NCI-H2227 (cell line): Measurements from ENCODE around the gene IFNL2.
A peak's percentile ranks its signal among the peaks of the same experiment; 100 is the strongest.
"Not testable (repeated sequence)": the region's sequence is repeated elsewhere in the genome, so short reads cannot be mapped to it uniquely, and the experiment has no call there.

ENCODE experiments used
- DNase-seq: peaks from one replicate; lab custom pipeline; 2025; ENCODE audit not compliant: unreplicated experiment; lab: John Stamatoyannopoulos, UW

The IFNL2 gene

DNA sequence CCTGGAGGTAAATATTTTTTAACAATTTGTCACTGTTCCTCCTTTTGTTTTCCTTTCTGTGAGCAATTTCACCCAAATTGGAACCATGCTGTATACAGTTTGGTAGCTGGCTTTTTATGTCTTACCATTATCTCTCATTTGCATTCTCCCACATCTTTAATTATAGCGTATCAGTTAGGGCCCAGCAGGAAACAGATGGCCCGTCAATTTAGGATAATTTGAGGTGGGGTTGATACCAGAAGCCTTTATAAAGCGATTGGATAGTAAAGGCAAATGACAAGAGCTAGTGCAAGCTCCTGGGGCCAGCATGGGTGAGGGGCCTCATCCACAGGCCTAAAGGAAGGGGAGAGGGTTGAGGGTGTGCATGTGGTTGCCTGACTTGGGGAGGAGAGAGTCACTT is 15.7 kb upstream of the IFNL2 start:
- DNase-seq: no peak

GRCh38 chr19:39253374-39254149 is 14.6 kb upstream of the IFNL2 start:
- no peak for DNase-seq

DNA sequence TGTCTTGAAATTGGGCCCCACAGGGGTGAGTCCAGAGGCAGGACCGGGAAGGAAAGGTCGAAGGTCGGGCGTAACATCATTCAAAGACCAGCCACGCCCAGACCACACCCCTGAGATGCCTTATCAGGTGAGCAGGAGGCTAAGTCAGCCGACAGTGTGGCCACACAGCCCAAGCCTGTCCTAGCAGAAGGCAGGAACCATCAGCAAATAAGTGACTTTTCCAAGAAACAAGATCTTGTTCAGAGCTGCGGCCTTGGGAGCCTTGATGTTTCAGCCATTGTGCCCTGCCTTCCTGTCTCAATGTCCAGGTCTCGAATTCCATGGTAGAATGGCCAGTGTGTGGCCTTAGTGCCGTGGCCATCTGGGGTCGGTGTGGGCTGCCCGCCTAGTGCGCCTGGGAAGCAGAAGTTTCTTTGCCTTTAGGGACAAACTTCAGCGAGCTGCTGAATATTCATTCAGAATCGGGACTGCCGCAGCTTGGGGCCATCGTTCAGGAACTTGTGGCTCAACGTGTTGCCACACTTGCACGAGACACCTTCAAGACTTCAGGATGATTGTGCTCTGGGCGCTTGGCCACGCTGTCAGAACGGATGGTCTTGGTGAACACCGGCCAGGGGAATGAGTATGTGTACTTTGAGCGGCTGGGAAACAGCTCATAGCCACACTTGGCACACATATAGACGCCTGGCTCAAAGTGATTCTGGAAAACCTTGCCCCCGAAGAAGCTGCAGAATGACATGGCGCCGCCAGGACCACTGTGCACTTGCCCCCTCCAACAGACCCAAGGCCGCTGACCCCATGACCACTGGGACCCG is 13.5 kb upstream of the IFNL2 start:
- DNase-seq: no peak

GRCh38 chr19:39257227-39257626 is 11.0 kb upstream of the IFNL2 start:
- no peak for DNase-seq

DNA sequence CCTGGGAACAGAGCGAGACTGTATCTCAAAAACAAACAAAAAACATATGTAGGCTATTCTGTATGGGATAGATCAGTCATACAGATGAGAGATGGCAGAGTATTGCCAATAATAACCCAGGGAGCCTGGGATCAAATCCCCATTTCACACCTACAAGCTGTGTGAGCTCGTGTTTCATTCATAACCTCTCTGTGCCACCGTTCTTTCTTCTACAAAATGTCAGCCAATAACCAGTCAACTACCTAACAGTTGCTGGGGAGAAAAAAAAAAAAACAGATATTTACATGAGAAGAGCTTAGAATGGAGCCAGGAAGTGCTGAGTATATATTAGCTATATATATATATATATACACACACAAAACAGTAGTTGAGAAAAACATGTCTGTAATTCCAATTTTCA is 6.5 kb upstream of the IFNL2 start:
- DNase-seq: no peak

- DNase-seq: no peak
Measured at GRCh38 chr19:39262496-39262895, 5.7 kb upstream of the IFNL2 start.

DNA sequence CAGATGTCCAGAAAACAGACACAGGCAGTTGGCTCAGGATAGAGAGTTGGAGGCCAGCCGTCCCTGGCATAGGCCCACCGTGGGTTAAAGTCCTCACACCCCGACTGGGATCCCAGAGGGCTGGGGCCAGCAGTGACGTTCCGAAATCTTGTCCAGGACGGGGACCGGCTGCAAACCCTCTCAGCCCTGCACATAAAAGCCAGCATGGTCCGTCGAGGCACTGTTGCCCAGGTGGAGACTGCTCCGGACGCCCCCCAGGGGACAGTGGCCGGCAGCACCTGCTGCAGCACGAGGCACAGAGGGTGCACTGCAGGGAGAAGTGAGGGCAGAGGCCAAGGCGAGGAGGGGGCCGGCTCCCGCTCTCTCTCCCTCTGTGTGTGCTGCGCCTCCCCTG is 4.3 kb upstream of the IFNL2 start:
- DNase-seq: no peak

DNA sequence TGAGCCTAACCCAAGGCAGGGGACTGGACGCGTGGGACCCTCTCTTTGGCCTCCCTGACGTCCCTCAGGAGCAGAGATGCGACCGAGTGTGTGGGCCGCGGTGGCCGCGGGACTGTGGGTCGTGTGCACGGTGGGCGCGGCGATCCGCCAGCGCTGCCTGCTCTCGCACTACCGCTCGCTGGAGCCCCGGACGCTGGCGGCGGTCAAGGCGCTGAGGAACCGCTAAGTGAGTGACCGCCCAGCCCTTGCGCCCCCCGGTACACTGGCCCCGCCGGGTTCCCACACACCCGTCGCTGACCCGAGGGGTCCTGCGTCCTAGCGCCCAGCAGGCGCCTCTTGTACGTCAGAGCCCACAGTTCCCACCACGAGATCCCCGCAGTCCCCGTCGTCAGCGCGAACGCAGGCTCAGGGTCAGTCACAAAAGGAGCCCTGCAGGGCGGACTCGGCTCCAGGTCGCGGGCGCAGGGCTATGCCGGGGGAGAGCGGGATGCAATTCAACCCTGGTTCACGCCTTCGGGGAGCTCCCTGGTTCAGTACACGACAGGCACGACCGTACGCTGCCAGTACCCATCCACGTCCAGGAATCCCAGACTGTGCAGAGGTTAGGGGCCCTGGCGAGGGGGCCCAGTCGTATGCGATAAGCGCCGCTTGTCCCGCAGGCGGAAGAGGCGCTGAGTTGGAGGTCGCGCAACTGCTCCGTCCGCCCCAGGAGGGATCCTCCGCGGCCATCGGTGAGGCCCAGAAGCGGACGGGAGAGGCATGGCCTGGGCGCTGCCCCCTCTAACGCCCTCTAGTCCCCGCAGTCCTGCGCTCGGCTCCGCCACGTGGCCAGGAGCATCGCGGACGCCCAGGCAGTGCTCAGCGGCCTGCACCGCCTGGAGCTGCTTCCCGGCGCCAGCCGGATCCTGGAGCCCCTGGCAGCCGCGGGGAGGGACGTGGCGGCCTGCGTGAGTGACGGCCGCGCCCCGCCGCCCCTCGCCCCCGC is 3.6 kb upstream of the IFNL2 start:
- DNase-seq: peak; percentile 54

GRCh38 chr19:39265321-39265916 is 2.8 kb upstream of the IFNL2 start:
- no peak for DNase-seq

- DNase-seq: not testable (repeated sequence)
Measured at GRCh38 chr19:39268531-39269223, 481 bp downstream of the IFNL2 start.

GRCh38 chr19:39269369-39269768 is 1.2 kb downstream of the IFNL2 start:
- not testable (repeated sequence) for DNase-seq

DNA sequence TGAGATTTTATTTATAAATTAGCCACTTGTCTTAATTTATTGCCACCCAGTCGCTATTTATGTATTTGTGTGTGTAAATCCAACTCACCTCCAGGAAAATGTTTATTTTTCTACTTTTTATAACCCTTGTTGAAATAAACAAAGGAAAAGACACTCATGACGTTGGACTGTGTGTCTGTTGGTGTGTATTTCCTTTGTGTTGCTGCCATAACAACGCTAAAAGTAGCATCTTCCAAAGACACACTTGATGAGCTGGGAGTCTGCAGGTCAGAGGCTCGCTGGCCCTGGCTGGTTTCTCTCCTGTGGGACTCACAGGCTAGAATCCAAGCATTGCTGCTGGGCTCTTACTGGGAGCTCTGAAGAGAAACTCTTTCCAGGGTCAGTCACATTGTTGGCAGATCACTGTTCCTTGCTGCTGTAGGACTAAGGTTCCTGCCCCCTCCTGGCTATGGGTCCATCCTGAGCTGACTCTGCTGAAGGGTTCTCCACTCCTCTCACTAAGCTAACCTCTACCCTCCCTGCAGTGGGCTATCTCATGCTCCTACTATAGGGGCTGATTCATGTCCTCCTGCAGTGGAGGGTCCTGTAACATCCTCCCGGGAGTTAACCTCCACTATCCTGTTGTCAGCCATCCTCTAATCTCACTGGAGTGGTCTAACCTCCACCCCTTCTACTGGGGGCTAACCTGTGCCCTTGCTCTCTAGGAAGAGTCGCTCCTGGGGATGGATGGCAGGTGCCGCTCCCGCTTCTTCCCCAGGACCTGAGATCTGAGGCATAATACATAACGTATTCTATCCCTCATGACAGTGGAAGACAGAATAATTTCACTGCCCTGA is 2.1 kb downstream of the IFNL2 start:
- DNase-seq: peak; percentile 82

- not testable (repeated sequence) for DNase-seq
Measured at GRCh38 chr19:39273859-39274258, 5.7 kb downstream of the IFNL2 start.

DNA sequence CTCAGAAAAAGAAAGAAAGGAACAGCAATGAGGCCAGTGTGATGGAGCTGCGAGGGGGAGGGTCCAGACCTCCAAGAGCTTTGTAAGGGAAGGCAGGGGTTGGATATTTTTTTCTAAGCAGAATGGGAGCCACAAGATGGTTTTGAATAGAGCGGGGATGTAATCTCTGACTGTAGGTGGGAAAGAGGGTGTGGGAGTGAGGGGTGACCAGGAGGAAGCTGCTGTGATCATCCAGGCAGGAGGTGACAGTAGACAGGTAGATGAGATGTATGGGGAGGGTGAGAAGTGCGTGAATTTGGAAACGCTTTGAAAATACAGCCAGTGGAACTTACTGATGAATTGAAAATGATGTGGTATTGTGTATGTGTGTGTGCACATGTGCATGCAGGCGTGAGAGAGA is 7.4 kb downstream of the IFNL2 start:
- no peak for DNase-seq

DNA sequence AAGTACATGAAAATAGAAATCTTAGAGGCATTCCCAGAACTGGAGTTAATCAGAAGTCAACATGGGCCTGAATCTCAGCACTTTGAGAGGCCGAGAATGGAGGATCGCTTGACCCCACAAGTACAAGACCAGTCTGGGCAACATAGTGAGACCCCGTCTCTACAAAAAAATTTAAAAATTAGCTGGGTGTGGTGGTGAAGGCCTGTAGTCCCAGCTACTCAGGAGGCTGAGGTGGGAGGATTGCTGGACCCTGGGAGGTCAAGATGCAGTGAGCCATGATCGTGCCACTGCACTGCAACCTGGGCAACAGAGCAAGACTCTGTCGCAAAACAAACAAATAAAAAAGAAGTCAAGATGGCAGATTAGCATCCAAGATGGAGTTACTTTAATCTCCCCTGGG is 8.5 kb downstream of the IFNL2 start:
- no peak for DNase-seq

DNA sequence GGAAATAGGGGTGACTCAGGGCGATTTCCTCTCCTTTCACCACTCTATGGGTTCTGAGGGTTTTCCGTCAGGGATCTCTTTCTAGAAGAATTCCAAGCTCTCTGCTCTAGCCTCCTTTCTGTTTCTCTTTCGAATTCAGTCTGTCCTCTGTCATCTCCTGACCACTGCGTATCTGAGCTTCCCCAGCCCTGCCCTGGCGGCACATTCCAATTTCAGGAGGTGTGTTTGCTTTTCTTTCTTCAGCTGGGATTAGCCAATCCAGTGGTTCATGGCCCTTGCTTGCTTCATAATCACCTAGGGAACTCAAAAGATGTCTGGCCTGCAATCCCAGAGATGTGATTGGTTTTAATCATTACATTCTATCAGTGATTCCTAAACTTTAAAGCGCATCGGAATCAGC is 9.4 kb downstream of the IFNL2 start:
- no peak for DNase-seq

DNA sequence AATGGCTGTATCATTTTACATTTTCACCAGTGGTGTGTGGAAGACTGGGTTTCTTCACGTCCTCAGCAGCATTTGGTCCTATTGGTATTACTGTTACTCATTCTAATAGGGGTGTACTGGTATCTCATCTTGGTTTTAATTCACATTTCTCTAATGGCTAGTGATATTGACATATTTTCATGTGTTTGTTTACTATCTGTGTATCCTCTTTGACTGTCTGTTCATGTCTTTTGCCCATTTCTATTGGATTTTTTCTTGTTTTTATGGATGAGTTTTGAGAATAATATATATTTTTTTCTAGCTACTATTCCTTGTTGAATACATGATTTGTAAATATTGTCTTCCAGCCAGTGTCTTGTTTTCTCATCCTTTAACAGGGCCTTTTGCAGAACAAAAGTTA is 13.8 kb downstream of the IFNL2 start:
- DNase-seq: no peak

DNA sequence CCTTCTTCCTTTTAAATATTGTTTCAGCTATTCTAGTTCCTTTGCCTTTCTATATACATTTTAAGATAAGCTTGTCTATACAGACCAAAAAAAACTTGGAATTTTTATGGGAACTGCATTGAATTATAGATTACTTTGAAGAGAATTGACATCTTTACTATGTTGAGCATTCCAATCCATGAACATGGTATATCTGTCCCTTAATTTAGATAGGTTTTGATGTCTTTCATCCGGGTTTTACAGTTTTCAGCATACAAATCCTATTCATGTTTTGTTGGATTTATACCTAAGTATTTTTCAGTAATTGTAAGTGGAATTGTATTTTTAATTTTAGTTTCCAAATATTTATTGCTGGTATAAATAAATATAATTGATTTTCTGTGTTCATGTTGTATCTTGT is 15.8 kb downstream of the IFNL2 start:
- no peak for DNase-seq

- DNase-seq: no peak
Measured at GRCh38 chr19:39293394-39293793, 25.2 kb downstream of the IFNL2 start.
